Tibial artery (tissue), 4 donors: ENCODE results near the gene PRR7.

ENCODE experiments used
- DNase-seq, 2 donors: peaks; one replicate each; pipeline ENCODE4 v3.0.0-alpha.2; 2019
- H3K27ac ChIP-seq, 2 donors: fragments of 200-600 bp; sonication (generic) in 1 of 2; 1 replicate in 1 of 2; 2 replicates in 1 of 2; pipeline ENCODE4 v1.5.1; 2018 to 2019; ENCODE audit warnings: mild to moderate bottlenecking in 1 of 2
- H3K27me3 ChIP-seq, 2 donors: fragments of 200-600 bp; sonication (generic) in 1 of 2; one replicate each; pipeline versions ENCODE4 v1.5.1 to v1.6.0; 2016 to 2019
- H3K36me3 ChIP-seq, 3 donors: fragments of 200-600 bp; sonication (generic) in 2 of 3; one replicate each; pipeline ENCODE4 v1.5.1; 2016 to 2019; ENCODE audit warnings: mild to moderate bottlenecking in 2 of 3
- H3K4me1 ChIP-seq, 4 donors: fragments of 200-600 bp; sonication (generic) in 2 of 4; 1 replicate in 3 of 4; 2 replicates in 1 of 4; pipeline ENCODE4 v1.5.1; 2016 to 2019
- H3K4me3 ChIP-seq, 2 donors: fragments of 200-600 bp; sonication (generic) in 1 of 2; 1 replicate in 1 of 2; 2 replicates in 1 of 2; pipeline ENCODE4 v1.5.1; 2018 to 2019; ENCODE audit warnings: mild to moderate bottlenecking in 2 of 2
- H3K9me3 ChIP-seq, 3 donors: fragments of 200-600 bp; sonication (generic) in 1 of 3; one replicate each; pipeline ENCODE4 v1.5.1; 2016 to 2019
- intact Hi-C: fragments of 100-400 bp; cut with DNase I; formaldehyde crosslinking; loops from one replicate; pipeline ENCODE4 v1.15.0; 2023; ENCODE audit warnings: low total_unique reads
- TF ChIP-seq, protein P1 (sequence below), 2 experiments: fragments of 200-600 bp in 1 of 2; fragments of 450-650 bp in 1 of 2; IDR thresholded peaks; one replicate each; pipeline ENCODE4 v1.5.1; 2017 to 2019; ENCODE audit warnings: antibody characterized with exemption in 2 of 2, mild to moderate bottlenecking in 1 of 2, moderate library complexity in 1 of 2

The PRR7 gene

DNA sequence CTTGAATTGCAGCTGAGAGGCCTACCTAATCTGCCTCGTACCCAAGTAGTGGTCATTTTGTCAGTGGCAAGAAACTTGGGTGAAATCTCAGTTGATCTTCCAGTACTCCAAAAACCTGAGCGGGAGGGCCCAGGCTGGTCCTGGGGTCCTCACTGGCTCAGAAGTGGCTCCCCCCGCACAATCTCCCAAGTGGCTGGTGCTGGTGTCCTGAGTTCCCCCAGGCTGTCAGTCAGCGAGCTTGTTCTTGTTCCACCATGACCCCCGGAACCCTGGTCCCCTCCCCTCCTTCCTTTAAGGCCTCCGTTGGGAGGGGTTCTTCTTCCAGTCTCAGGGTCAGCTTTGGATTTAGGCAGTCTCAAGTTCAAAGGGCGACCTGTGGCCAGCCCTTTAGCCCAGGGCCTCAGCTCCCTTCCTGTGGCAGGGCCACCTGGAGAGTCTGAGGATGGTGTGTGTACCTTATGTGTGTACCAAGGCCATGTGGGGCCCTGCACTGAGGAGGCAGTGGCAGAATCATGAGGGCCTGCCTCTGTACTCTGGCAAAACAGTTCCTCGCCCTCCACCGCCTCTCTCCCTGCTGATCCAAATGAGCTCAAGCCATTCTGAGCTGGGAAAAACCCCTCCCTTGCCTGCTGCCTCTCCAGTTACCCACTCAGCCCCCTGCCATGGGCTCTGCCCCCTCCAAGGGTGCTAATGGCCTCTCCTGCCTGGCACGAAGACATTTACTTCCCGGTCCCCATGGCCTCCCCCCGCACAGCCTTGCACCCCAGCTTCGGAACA is 31.3 kb downstream of the PRR7 start:
- H3K4me1 ChIP-seq: peaks cover 0 to 89% (median 73%) of the 10 kb centered on the region in 4 donors
- intact Hi-C loops: no loop called here
- H3K27me3 ChIP-seq: no peaks in the 10 kb centered on the region

DNA sequence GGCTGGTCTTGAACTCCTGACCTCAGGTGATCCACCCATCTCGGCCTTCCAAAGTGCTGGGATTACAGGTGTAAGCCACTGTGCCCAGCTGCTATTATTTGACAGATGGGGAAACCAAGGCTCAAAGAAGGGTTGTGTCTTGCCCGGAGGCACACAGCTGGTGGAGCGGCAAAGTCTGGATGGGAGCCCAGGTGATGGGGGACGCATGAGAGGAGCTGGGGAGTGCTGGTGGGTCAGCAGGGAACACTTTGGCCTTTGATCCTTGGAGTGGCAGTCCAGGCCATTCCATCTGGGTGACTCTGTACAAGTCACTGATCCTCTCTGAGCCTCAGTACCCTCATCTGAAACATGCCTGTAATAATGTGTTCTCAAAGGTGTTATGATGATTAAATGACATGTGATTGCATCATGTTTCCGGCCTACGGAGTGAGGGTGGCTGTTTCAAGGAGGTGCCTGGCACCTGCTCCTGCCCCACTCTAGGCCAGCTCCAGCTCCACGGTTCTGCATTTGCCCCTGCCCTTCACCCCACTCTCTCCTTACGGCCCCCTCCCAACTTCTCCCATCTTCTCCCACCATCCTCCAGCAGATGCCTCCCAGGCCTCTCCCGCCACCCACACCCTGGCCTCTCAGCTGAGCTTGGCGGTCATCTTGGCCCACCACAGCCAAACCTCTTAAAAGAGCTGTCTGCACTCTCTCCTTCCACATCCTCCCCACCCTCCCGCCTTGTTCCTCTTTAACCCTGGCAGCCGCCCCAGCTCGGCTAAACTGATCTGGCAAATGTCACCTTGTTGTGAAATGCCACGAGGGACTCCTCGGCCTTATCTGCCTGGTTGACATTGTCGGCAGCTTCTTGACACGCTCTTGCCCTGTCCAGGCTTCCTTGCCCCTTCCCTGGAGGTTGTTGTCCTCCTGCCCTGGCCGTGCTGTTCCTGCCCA is 32.4 kb downstream of the PRR7 start:
- H3K27me3 ChIP-seq: no peaks in the 10 kb centered on the region
- TF ChIP-seq, protein P1, sequence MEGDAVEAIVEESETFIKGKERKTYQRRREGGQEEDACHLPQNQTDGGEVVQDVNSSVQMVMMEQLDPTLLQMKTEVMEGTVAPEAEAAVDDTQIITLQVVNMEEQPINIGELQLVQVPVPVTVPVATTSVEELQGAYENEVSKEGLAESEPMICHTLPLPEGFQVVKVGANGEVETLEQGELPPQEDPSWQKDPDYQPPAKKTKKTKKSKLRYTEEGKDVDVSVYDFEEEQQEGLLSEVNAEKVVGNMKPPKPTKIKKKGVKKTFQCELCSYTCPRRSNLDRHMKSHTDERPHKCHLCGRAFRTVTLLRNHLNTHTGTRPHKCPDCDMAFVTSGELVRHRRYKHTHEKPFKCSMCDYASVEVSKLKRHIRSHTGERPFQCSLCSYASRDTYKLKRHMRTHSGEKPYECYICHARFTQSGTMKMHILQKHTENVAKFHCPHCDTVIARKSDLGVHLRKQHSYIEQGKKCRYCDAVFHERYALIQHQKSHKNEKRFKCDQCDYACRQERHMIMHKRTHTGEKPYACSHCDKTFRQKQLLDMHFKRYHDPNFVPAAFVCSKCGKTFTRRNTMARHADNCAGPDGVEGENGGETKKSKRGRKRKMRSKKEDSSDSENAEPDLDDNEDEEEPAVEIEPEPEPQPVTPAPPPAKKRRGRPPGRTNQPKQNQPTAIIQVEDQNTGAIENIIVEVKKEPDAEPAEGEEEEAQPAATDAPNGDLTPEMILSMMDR (IDR thresholded peaks at IDR 0.05): no peak
- H3K27ac ChIP-seq: peak overlapping the region; percentile 75 to 100

More for the DNA sequence above, 31.3 kb downstream of the PRR7 start:
- no peak for DNase-seq
- H3K36me3 ChIP-seq: peaks cover 10 to 17% (median 13%) of the 10 kb centered on the region in 3 donors
- H3K4me3 ChIP-seq: no peak overlapping the region
- TF ChIP-seq, protein P1 (IDR thresholded peaks at IDR 0.05): no peak
- H3K27ac ChIP-seq: peak overlapping the region; percentile 75 to 100
- no peaks in the 10 kb centered on the region for H3K9me3 ChIP-seq

DNA sequence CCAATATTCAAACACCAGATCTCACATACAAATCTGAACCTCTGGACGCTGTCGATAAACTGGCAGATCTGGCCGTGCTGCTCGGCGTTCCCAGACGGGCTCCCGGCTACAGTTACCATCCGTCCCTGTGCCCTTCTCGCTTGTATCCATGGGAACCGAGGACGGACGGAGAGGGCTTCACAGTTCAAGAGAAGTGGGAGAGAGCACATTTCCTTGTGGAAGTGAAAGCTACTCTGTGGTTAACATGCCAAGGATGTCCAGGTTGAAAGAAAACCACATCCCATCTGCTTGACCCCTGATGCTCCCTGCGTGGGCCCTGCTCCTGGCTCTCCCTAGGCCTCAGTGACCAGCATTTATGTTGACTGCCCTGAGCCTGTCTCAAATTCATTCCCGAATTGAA is 33.2 kb downstream of the PRR7 start:
- peak in 1 of 2 donors; percentile 84 for DNase-seq
- Histone ChIP-seq H3K4me1 (peaks cover 0 to 97% (median 73%) of the 10 kb centered on the region in 4 donors), H3K36me3 (peaks cover 25 to 36% (median 25%) of the 10 kb centered on the region in 3 donors), H3K27ac (peak overlapping the region; percentile 75 to 100), H3K9me3 (no peaks in the 10 kb centered on the region), H3K27me3 (no peaks in the 10 kb centered on the region), H3K4me3 (no peak overlapping the region)
- intact Hi-C loops: no loop called here
- TF ChIP-seq, protein P1 (IDR thresholded peaks at IDR 0.05): no peak

More for the DNA sequence above, 32.4 kb downstream of the PRR7 start:
- Histone ChIP-seq H3K4me3 (no peak overlapping the region), H3K9me3 (no peaks in the 10 kb centered on the region), H3K36me3 (peaks cover 21 to 28% (median 24%) of the 10 kb centered on the region in 3 donors), H3K4me1 (peaks cover 0 to 97% (median 74%) of the 10 kb centered on the region in 4 donors)
- intact Hi-C loops: no loop called here
- DNase-seq: peak; percentile 93 to 94

DNA sequence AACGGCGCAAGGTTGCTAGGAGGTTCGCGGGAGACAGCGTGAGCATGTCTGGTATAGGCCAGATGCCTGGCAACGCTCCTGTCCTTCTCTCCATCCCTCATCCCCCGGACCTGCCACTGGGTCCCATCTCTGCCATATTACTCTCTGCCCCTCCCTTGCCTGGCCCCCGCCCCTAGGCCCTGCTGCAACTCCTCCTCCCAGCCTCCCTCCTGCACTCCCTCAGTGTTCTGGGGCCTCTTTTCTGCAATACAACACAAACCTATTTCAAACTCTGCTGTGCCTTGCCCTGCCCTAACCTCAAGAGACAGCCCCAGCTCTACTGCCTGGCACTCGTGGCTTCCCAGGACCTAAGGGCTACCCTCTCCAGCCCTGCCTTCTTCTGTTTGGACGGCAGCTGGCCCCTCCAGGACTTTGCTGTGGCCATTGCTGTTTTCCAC is 35.8 kb downstream of the PRR7 start:
- Histone ChIP-seq H3K4me3 (no peak overlapping the region), H3K36me3 (peaks cover 44 to 62% (median 49%) of the 10 kb centered on the region in 3 donors), H3K27me3 (no peaks in the 10 kb centered on the region), H3K27ac (peak overlapping the region; percentile 67 to 100), H3K4me1 (peaks cover 0 to 83% (median 52%) of the 10 kb centered on the region in 4 donors), H3K9me3 (no peaks in the 10 kb centered on the region)
- no peak for DNase-seq
- intact Hi-C loops: no loop called here
- TF ChIP-seq, protein P1 (IDR thresholded peaks at IDR 0.05): no peak

DNA sequence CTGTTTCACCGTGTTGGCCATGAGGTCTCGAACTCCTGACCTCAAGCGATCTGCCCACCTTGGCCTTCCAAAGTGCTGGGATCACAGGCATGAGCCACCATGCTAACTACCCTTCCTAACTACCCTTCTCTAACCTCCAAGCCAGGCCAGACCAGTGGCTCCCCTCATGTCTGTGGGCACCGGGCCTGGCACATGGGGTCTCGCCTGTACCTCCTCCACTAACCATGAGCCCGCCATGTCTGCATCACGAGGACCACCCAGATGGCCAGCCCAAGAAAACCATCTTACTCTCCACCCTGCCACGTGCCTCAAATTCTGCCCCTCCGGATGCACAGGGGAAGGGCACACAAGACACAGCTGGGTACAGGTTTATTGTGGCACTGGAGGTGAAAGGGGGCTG is 36.4 kb downstream of the PRR7 start:
- H3K9me3 ChIP-seq: no peaks in the 10 kb centered on the region
- H3K4me3 ChIP-seq: no peak overlapping the region
- peaks cover 0 to 76% (median 51%) of the 10 kb centered on the region in 4 donors for H3K4me1 ChIP-seq
- peak overlapping the region; percentile 67 to 100 for H3K27ac ChIP-seq
- peaks cover 51 to 69% (median 56%) of the 10 kb centered on the region in 3 donors for H3K36me3 ChIP-seq
- TF ChIP-seq, protein P1 (IDR thresholded peaks at IDR 0.05): no peak
- no peak for DNase-seq
- intact Hi-C loops: no loop called here
- H3K27me3 ChIP-seq: no peaks in the 10 kb centered on the region
